Measurements from ENCODE around the gene ADD2. TPM values are rescaled to one million over a fixed set of nuclear protein-coding genes. Genes with fewer than 3 reads are reported as not detected.

Gene ADD2
- total and polyA plus RNA-seq, 7 experiments from 2014 or later = 1.8 to 18.8 (median 7.3) TPM

DNA sequence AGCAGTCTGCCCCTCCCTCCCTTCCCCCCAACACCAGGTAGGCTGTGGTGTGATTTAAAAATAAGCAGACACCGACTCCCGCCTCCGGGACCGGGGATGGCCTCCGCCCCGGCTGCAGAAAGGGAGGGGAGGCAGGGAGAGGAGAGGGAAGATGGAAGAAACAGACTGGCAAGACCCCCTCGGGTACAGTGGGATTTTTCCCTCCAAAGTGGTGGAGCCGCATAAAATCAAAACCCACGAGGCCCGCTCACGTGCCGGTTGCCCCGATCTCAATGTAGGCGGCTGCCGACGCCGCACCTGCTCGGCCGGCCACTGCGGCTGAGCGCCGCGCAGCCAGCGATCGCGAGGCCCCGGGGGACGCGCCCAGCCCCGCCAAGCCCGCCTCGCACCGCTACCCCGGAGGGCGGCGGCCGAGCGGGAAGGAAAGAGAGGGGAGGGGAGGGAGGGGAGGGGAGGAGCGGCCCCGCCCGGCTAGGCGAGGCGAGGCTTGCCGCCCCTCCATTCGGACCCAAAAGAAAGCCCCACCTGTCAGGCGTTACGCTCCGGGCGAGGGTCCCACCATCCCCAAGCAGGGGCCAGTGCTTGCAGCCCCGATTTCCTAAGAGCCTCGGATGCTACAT, 811 bp downstream of the ADD2 start:
- Mint-ChIP-seq H3K9me3 (peaks cover 0 to 2% (median 0%) of the 10 kb centered on the region in 11 donors), H3K4me1 (peaks cover 14 to 38% (median 20%) of the 10 kb centered on the region in 7 donors), H3K36me3 (peaks cover 0 to 3% (median 0%) of the 10 kb centered on the region in 5 donors), H3K27me3 (peaks cover 0 to 57% (median 17%) of the 10 kb centered on the region in 5 donors), H3K27ac (peak overlapping the region in 5 of 9 donors; percentile 16 to 74 (median 67)), H3K4me3 (peak overlapping the region; percentile 70 to 96 (median 90))
- ChIA-PET CTCF (interaction anchor here (1.2 to 3.0 kb wide), 4 partner anchors 16 to 111 kb away, joined by 3 to 26 read pairs (median 4); no protein-coding TSS in a partner anchor), POLR2A (interaction anchor here (1.1 kb wide), 1 partner anchor 109 kb away, joined by 3 read pairs; no protein-coding TSS in a partner anchor)
- intact Hi-C loops (cut with micrococcal nuclease) = loop anchor here (5.0 kb wide), 3 partner anchors 110 to 465 kb away; partner anchors contain the start of genes FAM136A (in 1 of the 2) and TGFA (in 1 of the 2)
- no peaks in the 10 kb centered on the region for H3K36me3 ChIP-seq (ENCODE audit: control insufficient read depth in 2 of 3, insufficient read depth in 3 of 3, low read length in 3 of 3)
- H3K4me3 ChIP-seq (ENCODE audit: low read length) = peak overlapping the region; percentile 73
- ATAC-seq (peak; percentile 33), DNase-seq (peak in 8 of 9 donors; percentile 2 to 26 (median 16))
- peak overlapping the region; percentile 46 for H3K27ac ChIP-seq (ENCODE audit: low read depth, low read length)
- peaks cover 0 to 3% of the 10 kb centered on the region in 2 donors for H3K27me3 ChIP-seq (ENCODE audit: control insufficient read depth in 2 of 2, insufficient read depth in 2 of 2, low read length in 2 of 2)
- H3K9me3 ChIP-seq (ENCODE audit: control insufficient read depth in 2 of 3, low read length in 3 of 3) = no peaks in the 10 kb centered on the region
- H3K4me1 ChIP-seq (ENCODE audit: control insufficient read depth in 2 of 2, insufficient read depth in 2 of 2, low read length in 2 of 2) = peaks cover 5 to 7% of the 10 kb centered on the region in 2 donors

DNA sequence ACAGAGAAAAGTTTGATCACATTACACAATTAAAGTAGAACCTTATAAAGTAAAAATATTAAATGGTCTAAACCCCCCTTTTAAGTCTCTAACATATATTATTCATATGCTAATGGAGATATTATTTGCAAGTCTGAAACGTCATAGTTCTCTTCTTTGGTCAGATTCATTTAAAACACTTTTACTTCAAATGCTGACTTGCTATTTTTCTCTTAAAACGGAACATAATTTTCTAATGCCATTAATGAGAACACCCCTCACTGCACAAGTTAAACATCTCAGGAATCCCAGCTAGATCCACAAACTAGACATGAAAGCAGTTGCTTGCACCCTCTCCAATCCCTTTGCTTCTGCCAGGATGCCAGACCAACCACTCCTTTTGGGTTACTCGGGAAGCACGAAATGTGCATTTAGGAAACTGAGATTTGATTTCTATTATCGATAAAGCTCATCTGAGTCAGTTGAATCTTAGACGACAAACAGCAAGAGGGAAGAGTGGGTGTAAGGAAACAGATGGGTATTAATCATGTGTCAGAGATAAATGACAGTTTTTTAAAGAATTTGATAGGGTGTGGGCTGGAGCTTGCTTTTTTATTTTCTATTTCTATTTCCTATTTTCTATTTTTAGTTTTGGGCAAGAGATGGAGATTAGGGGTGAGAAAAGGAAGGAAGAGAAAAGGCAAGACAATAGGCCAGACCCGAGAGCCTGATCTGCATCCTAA, 1.5 kb downstream of the ADD2 start:
- ChIA-PET POLR2A (interaction anchor here (1.1 kb wide), 1 partner anchor 108 kb away, joined by 3 read pairs; no protein-coding TSS in a partner anchor), CTCF (interaction anchor here (0.6 kb wide), 1 partner anchor 24 kb away, joined by 3 read pairs; the partner anchor contains the start of gene FIGLA)
- Histone ChIP-seq H3K4me1 (ENCODE audit: control insufficient read depth in 2 of 2, insufficient read depth in 2 of 2, low read length in 2 of 2) (peaks cover 5 to 7% of the 10 kb centered on the region in 2 donors), H3K4me3 (ENCODE audit: low read length) (peak overlapping the region; percentile 73), H3K27me3 (ENCODE audit: control insufficient read depth in 2 of 2, insufficient read depth in 2 of 2, low read length in 2 of 2) (peaks cover 0 to 3% of the 10 kb centered on the region in 2 donors), H3K27ac (ENCODE audit: low read depth, low read length) (no peak overlapping the region), H3K36me3 (ENCODE audit: control insufficient read depth in 2 of 3, insufficient read depth in 3 of 3, low read length in 3 of 3) (no peaks in the 10 kb centered on the region), H3K9me3 (ENCODE audit: control insufficient read depth in 2 of 3, low read length in 3 of 3) (no peaks in the 10 kb centered on the region)
- peaks cover 0 to 56% (median 17%) of the 10 kb centered on the region in 5 donors for H3K27me3 Mint-ChIP-seq
- peak overlapping the region in 6 of 9 donors; percentile 16 to 74 (median 64) for H3K27ac Mint-ChIP-seq
- peaks cover 0 to 3% (median 0%) of the 10 kb centered on the region in 5 donors for H3K36me3 Mint-ChIP-seq
- DNase-seq = peak in 1 of 9 donors; percentile 0
- ATAC-seq = no peak
- peak overlapping the region; percentile 70 to 96 (median 82) for H3K4me3 Mint-ChIP-seq
- peaks cover 0 to 2% (median 0%) of the 10 kb centered on the region in 11 donors for H3K9me3 Mint-ChIP-seq
- intact Hi-C loops (cut with micrococcal nuclease) = loop anchor here (5.0 kb wide), 3 partner anchors 109 to 464 kb away; partner anchors contain the start of genes FAM136A (in 1 of the 2) and TGFA (in 1 of the 2)
- peaks cover 14 to 38% (median 20%) of the 10 kb centered on the region in 7 donors for H3K4me1 Mint-ChIP-seq

DNA sequence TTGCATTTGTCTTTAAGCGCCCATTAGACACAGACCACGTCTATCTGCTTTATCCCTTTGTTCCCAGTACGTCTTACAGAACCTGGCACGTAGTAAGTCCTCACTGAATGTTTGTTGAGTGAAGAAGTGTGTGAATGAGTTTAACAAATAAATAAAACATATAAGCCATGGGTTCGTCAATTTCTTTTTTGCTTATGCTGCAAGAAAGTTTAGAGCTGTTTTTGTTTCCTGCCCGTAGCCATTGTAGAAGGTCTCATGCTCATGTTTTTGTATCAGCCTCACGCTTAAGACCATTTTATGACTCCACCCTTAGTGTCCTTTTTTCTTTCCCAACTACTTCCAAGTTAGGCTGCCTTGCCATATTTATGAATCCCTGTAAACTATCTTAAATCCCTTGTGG, 2.5 kb downstream of the ADD2 start:
- no peak for ATAC-seq
- peaks cover 0 to 2% (median 0%) of the 10 kb centered on the region in 11 donors for H3K9me3 Mint-ChIP-seq
- Histone ChIP-seq H3K4me3 (ENCODE audit: low read length) (no peak overlapping the region), H3K4me1 (ENCODE audit: control insufficient read depth in 2 of 2, insufficient read depth in 2 of 2, low read length in 2 of 2) (peaks cover 5 to 7% of the 10 kb centered on the region in 2 donors), H3K27me3 (ENCODE audit: control insufficient read depth in 2 of 2, insufficient read depth in 2 of 2, low read length in 2 of 2) (peaks cover 0 to 3% of the 10 kb centered on the region in 2 donors), H3K36me3 (ENCODE audit: control insufficient read depth in 2 of 3, insufficient read depth in 3 of 3, low read length in 3 of 3) (no peaks in the 10 kb centered on the region), H3K9me3 (ENCODE audit: control insufficient read depth in 2 of 3, low read length in 3 of 3) (no peaks in the 10 kb centered on the region), H3K27ac (ENCODE audit: low read depth, low read length) (no peak overlapping the region)
- ChIA-PET POLR2A (no interaction called here), CTCF (no interaction called here)
- H3K4me1 Mint-ChIP-seq = peaks cover 9 to 42% (median 20%) of the 10 kb centered on the region in 7 donors
- DNase-seq = no peak
- H3K27ac Mint-ChIP-seq = peak overlapping the region in 2 of 9 donors; percentile 13 to 16
- peaks cover 0 to 3% (median 0%) of the 10 kb centered on the region in 5 donors for H3K36me3 Mint-ChIP-seq
- no peak overlapping the region for H3K4me3 Mint-ChIP-seq
- intact Hi-C loops (cut with micrococcal nuclease) = loop anchor here (5.0 kb wide), 3 partner anchors 108 to 463 kb away; partner anchors contain the start of genes FAM136A (in 1 of the 2) and TGFA (in 1 of the 2)
- H3K27me3 Mint-ChIP-seq = peaks cover 0 to 47% (median 17%) of the 10 kb centered on the region in 5 donors

DNA sequence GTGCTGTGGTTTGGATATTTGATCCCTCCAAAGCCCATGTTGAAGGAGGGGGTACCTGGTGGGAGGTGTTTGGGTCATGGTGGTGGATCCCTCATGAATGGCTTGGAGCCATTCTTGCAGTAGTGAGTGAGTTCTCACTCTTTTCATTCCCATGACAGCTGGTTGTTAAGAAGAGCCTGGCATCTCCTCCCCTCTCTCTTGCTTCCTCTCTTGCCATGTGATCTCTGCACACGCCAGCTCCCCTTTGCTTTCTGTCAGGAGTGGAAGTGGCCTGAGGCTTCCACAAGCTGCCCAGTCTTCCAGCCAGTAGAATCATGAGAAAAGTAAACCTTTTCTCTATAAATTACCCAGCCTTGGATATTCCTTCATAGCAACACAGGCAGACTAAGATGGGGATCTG, 8.6 kb downstream of the ADD2 start:
- Mint-ChIP-seq H3K36me3 (peaks cover 0 to 21% (median 4%) of the 10 kb centered on the region in 5 donors), H3K27ac (no peak overlapping the region), H3K9me3 (no peaks in the 10 kb centered on the region), H3K4me1 (peaks cover 0 to 20% (median 0%) of the 10 kb centered on the region in 7 donors), H3K27me3 (peaks cover 0 to 19% (median 5%) of the 10 kb centered on the region in 5 donors), H3K4me3 (no peak overlapping the region)
- ATAC-seq (no peak), DNase-seq (no peak)
- intact Hi-C loops (cut with micrococcal nuclease) = no loop called here
- no peak overlapping the region for H3K4me3 ChIP-seq (ENCODE audit: low read length)
- H3K36me3 ChIP-seq (ENCODE audit: control insufficient read depth in 2 of 3, insufficient read depth in 3 of 3, low read length in 3 of 3) = no peaks in the 10 kb centered on the region
- POLR2A ChIA-PET = no interaction called here
- H3K4me1 ChIP-seq (ENCODE audit: control insufficient read depth in 2 of 2, insufficient read depth in 2 of 2, low read length in 2 of 2) = no peaks in the 10 kb centered on the region
- no peaks in the 10 kb centered on the region for H3K27me3 ChIP-seq (ENCODE audit: control insufficient read depth in 2 of 2, insufficient read depth in 2 of 2, low read length in 2 of 2)
- CTCF ChIA-PET = interaction anchor here (1.0 kb wide), 1 partner anchor 9 kb away, joined by 3 read pairs; the partner anchor contains the start of gene ADD2
- H3K9me3 ChIP-seq (ENCODE audit: control insufficient read depth in 2 of 3, low read length in 3 of 3) = no peaks in the 10 kb centered on the region
- H3K27ac ChIP-seq (ENCODE audit: low read depth, low read length) = no peak overlapping the region

DNA sequence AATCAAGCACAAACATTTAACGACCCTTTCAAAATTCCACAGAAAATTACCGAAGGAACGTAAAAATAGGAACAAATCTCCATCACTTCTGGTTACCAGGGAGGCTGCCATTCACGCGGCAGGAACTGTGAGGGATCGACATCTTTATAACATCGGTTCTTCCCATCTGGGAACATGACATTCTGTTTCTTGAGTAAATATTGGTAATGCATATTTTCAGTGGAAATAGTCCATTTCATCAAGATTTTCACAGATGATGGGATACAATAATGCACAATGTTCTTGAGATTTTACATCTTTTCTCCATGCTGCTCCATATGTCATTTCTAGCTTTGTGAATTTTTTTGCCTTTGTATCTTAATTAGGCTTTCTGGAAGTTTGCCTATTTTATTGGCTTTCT, 10.0 kb downstream of the ADD2 start:
- ChIA-PET POLR2A (no interaction called here), CTCF (interaction anchor here (0.7 kb wide), 1 partner anchor 96 kb away, joined by 3 read pairs; no protein-coding TSS in a partner anchor)
- Mint-ChIP-seq H3K4me1 (peaks cover 0 to 12% (median 0%) of the 10 kb centered on the region in 7 donors), H3K4me3 (no peak overlapping the region), H3K36me3 (peaks cover 0 to 21% (median 4%) of the 10 kb centered on the region in 5 donors), H3K9me3 (no peaks in the 10 kb centered on the region), H3K27ac (no peak overlapping the region), H3K27me3 (peaks cover 0 to 16% (median 5%) of the 10 kb centered on the region in 5 donors)
- Histone ChIP-seq H3K27me3 (ENCODE audit: control insufficient read depth in 2 of 2, insufficient read depth in 2 of 2, low read length in 2 of 2) (no peaks in the 10 kb centered on the region), H3K36me3 (ENCODE audit: control insufficient read depth in 2 of 3, insufficient read depth in 3 of 3, low read length in 3 of 3) (no peaks in the 10 kb centered on the region), H3K27ac (ENCODE audit: low read depth, low read length) (no peak overlapping the region), H3K4me1 (ENCODE audit: control insufficient read depth in 2 of 2, insufficient read depth in 2 of 2, low read length in 2 of 2) (no peaks in the 10 kb centered on the region), H3K4me3 (ENCODE audit: low read length) (no peak overlapping the region), H3K9me3 (ENCODE audit: control insufficient read depth in 2 of 3, low read length in 3 of 3) (no peaks in the 10 kb centered on the region)
- DNase-seq (no peak), ATAC-seq (no peak)
- intact Hi-C loops (cut with micrococcal nuclease) = no loop called here

DNA sequence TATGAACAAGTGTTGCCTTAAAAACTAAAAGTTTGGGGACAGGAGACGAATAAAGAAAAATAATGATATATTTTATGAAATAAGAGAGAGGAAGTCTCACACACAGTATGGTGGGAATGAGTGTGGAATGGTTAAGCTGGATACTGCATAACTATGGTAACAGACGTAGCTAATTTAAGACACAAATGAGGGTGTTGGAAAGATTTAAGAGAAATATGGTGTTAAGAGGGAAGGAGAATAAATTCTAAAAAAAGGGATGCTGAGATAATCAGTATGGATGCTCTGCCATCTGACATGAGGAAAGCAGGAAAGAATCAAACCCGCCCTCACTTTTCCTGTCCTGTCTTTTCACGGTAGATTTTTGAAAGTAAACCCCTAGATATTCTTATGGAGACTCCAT, 10.6 kb downstream of the ADD2 start:
- H3K27me3 ChIP-seq (ENCODE audit: control insufficient read depth in 2 of 2, insufficient read depth in 2 of 2, low read length in 2 of 2) = no peaks in the 10 kb centered on the region
- Mint-ChIP-seq H3K27ac (no peak overlapping the region), H3K4me3 (no peak overlapping the region), H3K9me3 (no peaks in the 10 kb centered on the region), H3K4me1 (peaks cover 0 to 12% (median 0%) of the 10 kb centered on the region in 7 donors), H3K36me3 (peaks cover 0 to 21% (median 4%) of the 10 kb centered on the region in 5 donors), H3K27me3 (peaks cover 0 to 16% (median 5%) of the 10 kb centered on the region in 5 donors)
- H3K9me3 ChIP-seq (ENCODE audit: control insufficient read depth in 2 of 3, low read length in 3 of 3) = no peaks in the 10 kb centered on the region
- CTCF ChIA-PET = interaction anchor here (0.5 kb wide), 1 partner anchor 102 kb away, joined by 5 read pairs; no protein-coding TSS in a partner anchor
- POLR2A ChIA-PET = no interaction called here
- H3K4me3 ChIP-seq (ENCODE audit: low read length) = no peak overlapping the region
- DNase-seq (no peak), ATAC-seq (no peak)
- no peak overlapping the region for H3K27ac ChIP-seq (ENCODE audit: low read depth, low read length)
- no peaks in the 10 kb centered on the region for H3K4me1 ChIP-seq (ENCODE audit: control insufficient read depth in 2 of 2, insufficient read depth in 2 of 2, low read length in 2 of 2)
- intact Hi-C loops (cut with micrococcal nuclease) = no loop called here
- H3K36me3 ChIP-seq (ENCODE audit: control insufficient read depth in 2 of 3, insufficient read depth in 3 of 3, low read length in 3 of 3) = no peaks in the 10 kb centered on the region
